GM19468 (cell line): Measurements from ENCODE around the gene COL25A1.
"Not testable (repeated sequence)": the region's sequence is repeated elsewhere in the genome, so short reads cannot be mapped to it uniquely, and the experiment has no call there.

Experiments used
- ATAC-seq: cut with Tn5 transposase; IDR thresholded peaks from one replicate; pipeline ENCODE4 v1.9.1; 2021; ENCODE audit warnings: mild to moderate bottlenecking, moderate library complexity, moderate number of reproducible peaks; ENCODE audit not compliant: unreplicated experiment; ENCODE audit errors: extremely low read depth

The COL25A1 gene

GRCh38 chr4:109138125-109138524 is 164.3 kb downstream of the COL25A1 start:
- ATAC-seq = not testable (repeated sequence)

- no peak for ATAC-seq
Measured at GRCh38 chr4:109134921-109135320, 167.5 kb downstream of the COL25A1 start.

DNA sequence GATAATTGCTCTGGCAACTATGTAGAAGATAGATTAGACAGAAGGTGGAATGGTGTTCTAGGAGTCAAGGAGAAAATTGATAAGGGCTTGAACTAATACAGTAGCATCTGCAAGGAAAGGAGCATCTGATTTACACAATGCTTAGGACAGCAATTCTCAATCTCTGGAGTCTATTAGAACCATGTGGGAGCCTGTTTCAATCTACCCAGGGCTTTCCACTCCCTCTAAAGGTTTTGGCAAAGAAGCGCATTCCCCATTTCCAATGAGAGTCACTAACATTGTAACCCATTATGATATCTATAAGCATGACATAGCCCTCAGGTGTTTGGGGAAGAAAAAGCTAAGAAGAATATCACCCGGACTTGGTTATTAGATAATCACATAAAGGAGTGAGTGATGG is 168.2 kb downstream of the COL25A1 start:
- no peak for ATAC-seq

- ATAC-seq = no peak
Measured at GRCh38 chr4:109131559-109131958, 170.9 kb downstream of the COL25A1 start.

- no peak for ATAC-seq
Measured at GRCh38 chr4:109128589-109128988, 173.9 kb downstream of the COL25A1 start.

- ATAC-seq = no peak
Measured at GRCh38 chr4:109127866-109128265, 174.6 kb downstream of the COL25A1 start.

GRCh38 chr4:109126856-109127255 is 175.6 kb downstream of the COL25A1 start:
- ATAC-seq = no peak

- ATAC-seq = no peak
Measured at GRCh38 chr4:109125084-109125483, 177.4 kb downstream of the COL25A1 start.

GRCh38 chr4:109123951-109124350 is 178.5 kb downstream of the COL25A1 start:
- no peak for ATAC-seq

GRCh38 chr4:109121561-109121960 is 180.9 kb downstream of the COL25A1 start:
- no peak for ATAC-seq

DNA sequence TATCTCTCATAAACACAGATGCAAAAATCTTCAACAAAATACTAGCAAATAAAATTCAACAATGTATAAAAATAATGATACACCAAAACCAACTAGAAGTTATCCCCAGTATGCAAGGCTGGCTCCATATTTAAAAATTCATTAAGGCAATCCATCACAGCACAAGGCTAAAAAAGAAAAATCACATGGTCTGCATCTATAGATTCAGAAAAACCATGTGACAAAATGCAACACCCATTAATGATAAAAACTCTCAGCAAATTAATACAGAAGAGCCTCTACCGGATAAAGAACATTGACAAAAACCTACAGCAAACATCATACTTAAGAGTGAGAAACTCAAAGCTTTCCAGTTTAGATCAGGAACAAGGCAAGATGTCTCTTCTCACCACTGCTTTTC is 182.6 kb downstream of the COL25A1 start:
- no peak for ATAC-seq

DNA sequence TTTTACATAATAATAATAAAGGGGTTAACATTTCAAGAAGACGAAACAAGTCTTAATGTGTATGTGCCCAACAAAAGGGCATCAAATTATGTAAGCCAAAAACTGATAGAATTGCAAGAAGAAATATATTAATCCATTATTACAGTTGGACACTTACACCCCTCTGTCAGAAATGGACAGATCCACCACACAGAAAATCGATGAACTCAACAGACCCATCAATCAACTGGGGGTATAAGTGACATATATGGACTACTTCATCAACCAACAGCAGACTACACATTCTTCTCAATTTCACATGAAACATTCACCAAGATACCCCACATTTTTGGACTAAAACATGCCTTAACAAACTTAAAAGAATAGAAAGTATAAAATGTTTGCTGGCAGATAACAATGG is 183.8 kb downstream of the COL25A1 start:
- ATAC-seq = no peak

- ATAC-seq = no peak
Measured at GRCh38 chr4:109114501-109114900, 188.0 kb downstream of the COL25A1 start.

GRCh38 chr4:109113521-109113920 is 188.9 kb downstream of the COL25A1 start:
- no peak for ATAC-seq

GRCh38 chr4:109111031-109111430 is 191.4 kb downstream of the COL25A1 start:
- ATAC-seq = no peak

- ATAC-seq = not testable (repeated sequence)
Measured at GRCh38 chr4:109108215-109108614, 194.2 kb downstream of the COL25A1 start.

DNA sequence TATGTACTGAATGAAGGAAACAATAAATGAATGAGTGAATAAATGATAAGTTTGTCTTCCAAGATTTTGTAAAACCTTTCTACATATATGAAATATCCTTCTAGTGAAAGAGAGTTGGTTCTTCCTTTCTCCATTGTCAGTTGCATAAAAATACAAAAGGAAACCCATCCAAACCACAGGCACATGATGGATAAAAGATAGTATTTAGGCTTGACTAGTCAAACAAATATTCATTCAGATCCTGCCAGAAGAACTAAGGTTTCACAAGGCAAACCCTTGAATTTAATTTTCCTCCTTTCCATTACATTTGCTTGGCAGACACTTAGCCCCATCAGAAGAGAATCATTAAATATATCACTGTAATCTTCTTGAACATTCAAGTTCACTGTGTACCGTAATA is 208.4 kb downstream of the COL25A1 start:
- ATAC-seq = no peak

- ATAC-seq = no peak
Measured at GRCh38 chr4:109091727-109092409, 210.6 kb downstream of the COL25A1 start.

DNA sequence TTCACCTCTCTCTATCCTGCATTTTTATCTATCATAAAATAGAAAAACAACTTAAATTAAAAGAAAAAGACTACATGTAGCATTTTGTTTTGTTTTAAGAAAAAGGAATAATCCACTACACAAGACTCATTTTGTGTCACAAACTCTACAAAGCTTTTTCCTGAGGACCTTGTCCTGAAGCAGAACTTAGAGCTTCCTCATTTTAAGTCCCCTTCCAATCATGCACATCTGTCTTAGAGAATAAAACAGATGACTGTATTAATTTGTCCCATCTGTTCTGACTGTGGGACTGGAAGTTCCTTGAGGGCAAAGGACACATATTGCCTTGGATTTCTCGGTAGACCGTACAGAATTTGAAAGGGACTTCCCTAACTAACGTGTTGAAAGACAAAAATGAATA is 218.5 kb downstream of the COL25A1 start:
- no peak for ATAC-seq

- ATAC-seq = no peak
Measured at GRCh38 chr4:109079731-109080130, 222.7 kb downstream of the COL25A1 start.

GRCh38 chr4:109079201-109079600 is 223.3 kb downstream of the COL25A1 start:
- ATAC-seq = no peak

DNA sequence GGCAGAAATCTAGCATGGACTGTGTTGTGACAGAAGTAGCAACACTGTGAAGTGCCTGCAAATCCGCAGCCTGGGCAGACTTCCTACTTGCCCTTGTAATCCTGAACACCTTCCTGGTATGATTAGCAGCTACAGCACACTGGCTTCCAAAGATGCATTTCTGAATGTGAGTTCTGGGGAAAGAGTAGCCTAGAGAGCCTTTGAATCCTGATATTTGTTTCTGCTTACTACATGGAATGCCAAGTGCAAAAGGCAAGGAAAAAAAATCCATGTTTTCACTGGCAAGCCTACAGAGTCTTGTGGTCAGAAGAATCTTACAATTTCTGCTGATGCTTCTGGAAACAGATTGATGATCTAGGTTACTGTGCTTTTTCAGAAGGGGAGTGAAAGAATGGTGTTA is 223.7 kb downstream of the COL25A1 start:
- ATAC-seq = no peak
